BJ (cell line): ENCODE results near the gene SKI. TPM values are rescaled to one million over a fixed set of nuclear protein-coding genes. Genes with fewer than 3 reads are reported as not detected.

Experiments
- CTCF ChIA-PET: fragments of 350-600 bp; formaldehyde crosslinking; extraction: SDS; loops from one replicate; lab custom pipeline; 2021; ENCODE audit warnings: antibody characterized with exemption, inconsistent platforms; lab: Yijun Ruan, JAX
- POLR2A ChIA-PET: fragments of 300-600 bp; sonication (Branson Sonifier 250); formaldehyde crosslinking; extraction: SDS; loops from one replicate; lab custom pipeline; 2021; ENCODE audit warnings: antibody characterized with exemption; lab: Charles Lee
- DNase-seq: peaks from one replicate; pipeline ENCODE4 v3.0.0-alpha.2; 2011; ENCODE audit warnings: low read depth
- H3K27me3 ChIP-seq: 2 replicates; pipeline ENCODE4 v1.6.0; 2011; ENCODE audit warnings: low read length; ENCODE audit not compliant: control insufficient read depth, insufficient read depth
- H3K36me3 ChIP-seq: 2 replicates; pipeline ENCODE4 v1.5.1; 2011; ENCODE audit warnings: low read length; ENCODE audit not compliant: control insufficient read depth, insufficient read depth
- H3K4me3 ChIP-seq: 2 replicates; pipeline ENCODE4 v1.5.1; 2011; ENCODE audit warnings: low read depth, mild to moderate bottlenecking, control low read depth, low read length
- CTCF ChIP-seq: IDR thresholded peaks from 2 replicates; pipeline ENCODE4 v1.5.1; 2011; ENCODE audit warnings: low read depth, mild to moderate bottlenecking, control low read depth, inconsistent platforms, low read length, moderate library complexity; ENCODE audit not compliant: insufficient read depth
- polyA plus RNA-seq: library from polyadenylated mRNA; depleted of rRNA; stranded (reverse); fragments of >200 nt; gene quantifications from 2 replicates; pipeline ENCODE4 v1.2.3, GENCODE V29; 2011

SKI gene
- polyA plus RNA-seq, 1 experiment: 5.1 TPM

- H3K4me3 ChIP-seq: peak overlapping the region; percentile 47
- H3K36me3 ChIP-seq: peaks cover 2% of the 10 kb centered on the region; the same call in 1 of the 2 replicates
- TF ChIP-seq CTCF: no peak
- ChIA-PET CTCF (interaction anchor here (0.6 to 7.8 kb wide), 8 partner anchors 21 to 85 kb away, joined by 3 to 45 read pairs (median 4); no protein-coding TSS in a partner anchor), POLR2A (interaction anchor here (0.6 kb wide), 1 partner anchor 747 kb away, joined by 3 read pairs; no protein-coding TSS in a partner anchor)
- H3K27me3 ChIP-seq: no peaks in the 10 kb centered on the region
- no peak for DNase-seq
These were observed 86.2 kb downstream of the SKI start for GRCh38 chr1:2314273-2314802.

- no peak for DNase-seq
- POLR2A ChIA-PET: interaction anchor here (0.6 kb wide), 1 partner anchor 747 kb away, joined by 3 read pairs; no protein-coding TSS in a partner anchor
- CTCF ChIA-PET: interaction anchor here (0.6 to 7.8 kb wide), 18 partner anchors 11 to 155 kb away, joined by 3 to 45 read pairs (median 4); partner anchors contain the start of gene FAAP20
- Histone ChIP-seq H3K36me3 (peaks cover 1% of the 10 kb centered on the region; the same call in 1 of the 2 replicates), H3K4me3 (peak overlapping the region; percentile 47), H3K27me3 (no peaks in the 10 kb centered on the region)
- TF ChIP-seq CTCF: peak; percentile 66
These were observed 86.9 kb downstream of the SKI start for GRCh38 chr1:2314803-2315673.

GRCh38 chr1:2315674-2316450, 87.7 kb downstream of the SKI start:
- CTCF ChIA-PET: interaction anchor here (0.8 to 7.8 kb wide), 16 partner anchors 10 to 121 kb away, joined by 3 to 45 read pairs (median 4); partner anchors contain the start of gene FAAP20
- H3K27me3 ChIP-seq: no peaks in the 10 kb centered on the region
- no peak overlapping the region for H3K4me3 ChIP-seq
- DNase-seq: no peak
- H3K36me3 ChIP-seq: no peaks in the 10 kb centered on the region
- TF ChIP-seq CTCF: peak; percentile 0; the same call in 1 of the 2 replicates
- POLR2A ChIA-PET: no interaction called here

GRCh38 chr1:2316451-2316961, 88.4 kb downstream of the SKI start:
- H3K36me3 ChIP-seq: no peaks in the 10 kb centered on the region
- POLR2A ChIA-PET: no interaction called here

More at GRCh38 chr1:2316451-2316961, 88.4 kb downstream of the SKI start:
- Histone ChIP-seq H3K4me3 (no peak overlapping the region), H3K27me3 (no peaks in the 10 kb centered on the region)
- CTCF ChIA-PET: interaction anchor here (0.7 to 7.8 kb wide), 11 partner anchors 9 to 121 kb away, joined by 3 to 45 read pairs (median 8); partner anchors contain the start of gene FAAP20
- TF ChIP-seq CTCF: no peak
- no peak for DNase-seq
